GM19397 (cell line): Measurements from ENCODE around the gene RRAGC.
A peak's percentile ranks its signal among the peaks of the same experiment; 100 is the strongest.
"Not testable (repeated sequence)": the region's sequence is repeated elsewhere in the genome, so short reads cannot be mapped to it uniquely, and the experiment has no call there.

Experiments used
- ATAC-seq: cut with Tn5 transposase; IDR thresholded peaks from one replicate; pipeline ENCODE4 v1.9.1; 2021; ENCODE audit warnings: mild to moderate bottlenecking, moderate library complexity; ENCODE audit not compliant: unreplicated experiment

Gene RRAGC

GRCh38 chr1:38860454-38860795, 853 bp upstream of the RRAGC start:
- ATAC-seq, result no peak

DNA sequence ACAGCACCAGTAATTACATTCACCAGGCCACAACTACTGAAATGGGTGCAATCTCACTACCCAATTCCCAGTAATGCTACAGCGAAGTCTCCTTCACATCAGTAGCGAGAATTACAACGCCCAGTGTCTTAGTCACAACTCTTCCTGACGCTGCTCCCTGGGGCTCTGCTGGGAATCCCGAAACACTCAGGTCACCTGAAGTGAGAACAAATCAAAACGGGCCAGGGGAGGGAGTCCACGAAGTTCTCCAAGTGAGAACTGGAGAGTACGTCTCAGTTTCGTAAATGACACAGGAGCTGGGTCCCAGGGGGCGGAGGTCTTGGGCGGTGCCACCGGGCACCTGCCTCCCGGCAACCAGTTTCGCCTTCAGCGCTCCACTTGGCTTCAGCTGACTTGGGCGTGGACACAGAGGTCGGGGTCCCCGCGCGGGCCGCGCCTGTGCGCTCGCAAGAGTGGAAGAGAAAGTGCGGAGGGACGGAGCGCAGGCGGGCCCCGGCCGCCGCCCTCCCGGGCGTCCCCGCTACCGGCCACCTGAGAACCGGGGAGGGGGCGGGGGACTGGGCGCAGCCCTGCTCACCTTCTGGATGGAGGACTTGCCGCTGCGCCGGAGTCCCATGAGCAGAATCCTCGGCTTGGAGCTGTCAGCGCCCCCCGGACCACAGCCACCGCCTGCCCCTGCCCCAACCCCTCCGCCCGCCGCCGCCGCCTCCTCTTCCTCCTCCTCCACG, 575 bp downstream of the RRAGC start:
- ATAC-seq, result peak; percentile 34

- no peak for ATAC-seq
Observed at GRCh38 chr1:38852780-38853179, 6.8 kb downstream of the RRAGC start.

DNA sequence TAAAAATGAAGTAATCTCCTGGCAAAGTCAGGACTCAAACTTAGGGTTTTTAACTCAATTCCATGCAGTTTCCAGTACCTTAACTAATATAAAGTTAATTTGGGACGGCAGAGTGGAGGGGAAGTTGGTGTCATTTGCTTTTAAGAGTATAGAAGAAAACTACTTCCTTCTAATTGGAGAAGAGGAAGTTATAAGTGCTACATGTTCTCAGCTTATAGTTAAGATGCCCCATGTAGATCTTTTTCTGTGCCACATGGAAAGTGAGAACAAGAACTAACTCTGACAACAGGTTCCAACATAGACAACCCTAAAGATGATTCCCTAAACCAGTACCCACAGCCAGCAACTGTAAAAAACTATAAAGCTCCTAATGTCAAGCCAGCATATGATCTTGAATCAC, 11.5 kb downstream of the RRAGC start:
- no peak for ATAC-seq

GRCh38 chr1:38846210-38846609, 13.4 kb downstream of the RRAGC start:
- no peak for ATAC-seq

GRCh38 chr1:38845088-38845487, 14.5 kb downstream of the RRAGC start:
- ATAC-seq, result not testable (repeated sequence)

- ATAC-seq, result no peak
Observed at GRCh38 chr1:38840281-38840680, 19.3 kb downstream of the RRAGC start.

DNA sequence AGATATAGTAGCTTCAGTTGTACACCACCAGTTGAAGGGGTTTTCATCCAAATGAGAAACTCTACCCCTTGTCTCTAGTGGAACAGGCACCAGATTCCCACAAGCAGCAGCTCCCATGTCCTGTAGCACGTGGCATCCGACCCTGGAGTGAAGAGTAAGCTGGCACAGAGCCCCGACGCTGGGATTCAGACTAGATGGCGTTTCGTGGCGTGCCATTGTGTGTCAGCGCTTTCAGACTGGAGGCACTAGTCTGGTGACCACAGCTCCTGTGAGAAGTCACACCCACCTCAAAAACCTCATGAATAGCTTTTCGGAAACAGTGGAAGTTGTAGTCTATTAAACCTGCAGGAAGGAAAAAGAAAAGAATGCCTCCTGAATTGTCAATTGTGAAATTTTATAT, 20.2 kb downstream of the RRAGC start:
- ATAC-seq, result no peak

DNA sequence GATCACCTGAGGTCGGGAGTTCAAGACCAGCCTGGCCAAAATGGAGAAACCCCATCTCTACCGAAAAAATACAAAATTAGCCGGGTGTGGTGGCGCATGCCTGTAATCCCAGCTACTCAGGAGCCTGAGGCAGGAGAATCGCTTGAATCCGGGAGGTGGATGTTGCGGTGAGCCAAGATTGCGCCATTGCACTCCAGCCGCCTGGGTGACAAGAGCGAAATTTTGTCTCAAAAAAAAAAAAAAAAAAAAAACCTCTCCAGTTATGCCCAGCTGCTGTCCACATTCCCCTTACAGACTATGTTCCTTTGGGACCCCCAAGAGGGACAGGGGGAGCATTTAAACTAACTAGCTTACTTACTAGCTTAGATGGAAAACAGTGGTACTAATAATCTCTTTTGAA, 23.3 kb downstream of the RRAGC start:
- not testable (repeated sequence) for ATAC-seq

DNA sequence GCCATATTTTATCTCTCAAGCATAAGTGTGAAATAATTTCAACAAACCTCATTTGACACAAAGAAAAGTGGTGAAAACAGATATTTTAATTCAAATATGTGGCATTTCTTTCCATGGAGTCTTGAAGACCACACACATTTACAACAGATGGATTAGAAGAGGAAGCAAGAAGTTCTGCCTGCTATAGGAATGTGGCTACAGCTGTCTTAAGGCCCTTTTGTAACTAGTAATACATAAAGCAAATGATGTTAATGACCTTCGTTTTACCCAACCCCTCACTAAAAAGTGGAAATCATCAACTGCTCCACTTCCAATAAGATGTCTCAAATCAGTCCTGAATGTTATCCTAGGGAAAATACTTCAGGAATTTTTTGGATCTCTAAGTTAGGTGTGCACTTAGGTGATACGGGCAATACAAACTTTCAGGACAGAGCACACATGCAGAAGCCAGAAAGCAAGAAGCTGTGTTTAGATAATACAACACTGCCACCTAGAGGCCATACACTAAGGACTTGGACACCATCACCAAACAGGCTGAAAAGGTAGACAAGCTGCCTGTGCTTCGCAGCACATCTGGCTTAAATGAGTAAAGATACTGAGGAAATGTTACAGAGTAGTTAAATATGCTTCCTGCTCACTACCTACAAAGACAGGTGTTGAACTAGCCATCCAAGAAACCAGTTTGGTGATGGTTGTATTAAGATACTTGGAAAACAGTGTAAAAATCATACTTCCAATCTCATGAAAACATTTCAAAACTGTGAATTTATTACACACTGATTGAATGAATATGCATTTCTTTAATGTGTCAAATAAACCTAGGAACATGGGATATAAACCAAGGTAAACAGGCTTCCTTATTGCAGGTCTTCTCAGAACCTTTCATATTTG, 24.4 kb downstream of the RRAGC start:
- ATAC-seq, result no peak

DNA sequence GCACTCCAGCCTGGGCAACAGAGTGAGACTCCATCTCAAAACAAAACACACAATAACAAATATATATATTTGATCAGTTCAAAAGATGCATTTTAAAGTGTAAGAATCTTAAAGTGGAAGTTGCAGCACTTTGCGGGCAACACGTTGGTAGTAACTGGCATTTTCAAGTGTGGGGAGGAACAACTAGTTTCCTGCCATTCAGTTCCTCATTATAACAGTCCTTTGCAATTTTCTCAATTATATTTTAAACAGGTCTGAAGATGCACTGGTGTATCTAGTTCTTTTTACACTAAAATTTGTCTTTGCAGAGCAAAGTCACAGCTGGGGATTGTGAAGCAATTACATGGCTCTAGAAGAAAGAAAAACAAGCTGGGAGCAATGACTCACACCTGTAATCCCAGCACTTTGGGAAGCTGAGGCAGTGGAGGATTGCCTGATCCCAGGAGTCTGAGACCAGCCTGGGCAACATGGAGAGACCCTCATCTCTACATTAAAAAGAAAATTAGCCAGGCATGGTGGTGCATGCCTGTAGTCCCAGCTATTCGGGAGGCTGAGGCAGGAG, 25.3 kb downstream of the RRAGC start:
- no peak for ATAC-seq

DNA sequence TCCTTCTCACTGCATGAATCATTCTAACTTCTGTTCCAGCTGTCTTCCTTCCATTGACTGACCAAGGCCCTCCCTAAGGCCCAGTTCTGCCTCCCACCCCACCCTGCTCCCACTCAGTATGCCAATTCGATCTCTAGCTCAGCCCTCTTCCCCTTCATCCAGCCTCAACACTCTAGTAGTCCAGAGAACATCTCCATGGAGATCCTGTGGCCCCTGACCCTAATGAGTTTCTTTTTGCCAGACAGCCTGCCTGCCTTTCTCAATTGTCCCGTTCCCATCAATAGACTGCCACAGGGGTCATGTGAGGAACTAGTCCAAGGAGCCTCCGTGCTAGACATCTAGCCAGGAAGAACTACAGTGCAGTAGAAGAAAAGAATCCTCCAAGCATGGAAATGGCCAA, 26.4 kb downstream of the RRAGC start:
- no peak for ATAC-seq

GRCh38 chr1:38832370-38832734, 27.2 kb downstream of the RRAGC start:
- no peak for ATAC-seq

- ATAC-seq, result no peak
Observed at GRCh38 chr1:38831731-38832369, 27.7 kb downstream of the RRAGC start.

DNA sequence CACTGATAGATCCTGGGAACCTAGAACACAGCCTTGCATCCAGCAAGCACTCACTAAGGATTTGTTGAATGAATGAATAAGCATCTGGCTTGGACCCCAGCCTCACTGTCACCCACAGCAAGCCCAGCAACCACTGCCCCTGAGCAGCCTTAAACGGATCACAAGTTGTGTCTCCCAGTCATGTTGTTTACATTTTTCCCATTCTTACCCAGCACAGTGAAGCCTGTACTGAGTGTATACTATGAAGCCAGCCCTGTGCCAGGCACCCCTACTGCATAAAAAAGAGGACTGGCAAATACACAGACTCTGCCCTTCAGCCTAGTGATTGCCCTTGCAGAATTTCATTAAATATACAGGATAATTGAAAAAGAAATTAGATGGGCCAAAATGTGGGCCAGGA, 30.2 kb downstream of the RRAGC start:
- ATAC-seq, result no peak

- ATAC-seq, result no peak
Observed at GRCh38 chr1:38827318-38827717, 32.3 kb downstream of the RRAGC start.

- ATAC-seq, result no peak
Observed at GRCh38 chr1:38826886-38827285, 32.7 kb downstream of the RRAGC start.

DNA sequence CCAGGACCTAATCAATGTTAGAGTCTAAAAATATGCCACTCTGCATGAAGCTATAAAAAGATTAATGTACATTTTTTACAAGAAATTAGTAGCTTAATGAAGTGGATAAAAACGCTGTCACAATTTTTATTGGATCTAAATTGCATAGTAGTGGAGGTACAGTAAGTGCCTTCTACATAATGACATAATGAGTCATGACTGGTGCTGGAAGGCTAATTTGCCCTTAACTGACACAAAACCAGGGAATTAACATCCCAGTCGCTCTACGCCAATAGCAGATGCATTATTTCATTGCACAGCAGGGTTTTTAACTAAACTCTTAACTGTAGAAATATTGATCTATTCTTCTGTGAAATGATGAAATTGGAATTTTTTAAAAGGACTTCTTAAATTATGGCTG, 33.3 kb downstream of the RRAGC start:
- no peak for ATAC-seq

DNA sequence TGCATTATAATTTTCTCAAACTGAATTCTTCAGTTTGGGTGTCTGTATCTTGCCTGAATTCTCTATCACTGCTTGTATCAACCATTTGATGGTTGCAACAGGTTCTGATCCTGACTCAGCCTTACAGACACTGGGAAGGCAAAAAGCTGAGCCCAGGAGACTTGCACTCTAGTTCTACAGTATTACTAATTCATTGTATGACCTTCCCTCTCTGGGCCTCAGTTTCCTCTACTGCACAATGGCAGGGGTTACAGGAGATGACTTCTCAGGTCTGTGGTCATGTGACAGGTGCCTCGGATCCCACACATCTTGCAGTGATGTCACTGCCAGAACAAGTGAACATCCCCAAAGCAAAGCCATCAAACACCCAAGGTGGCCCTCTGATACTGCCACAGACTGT, 38.7 kb downstream of the RRAGC start:
- no peak for ATAC-seq

DNA sequence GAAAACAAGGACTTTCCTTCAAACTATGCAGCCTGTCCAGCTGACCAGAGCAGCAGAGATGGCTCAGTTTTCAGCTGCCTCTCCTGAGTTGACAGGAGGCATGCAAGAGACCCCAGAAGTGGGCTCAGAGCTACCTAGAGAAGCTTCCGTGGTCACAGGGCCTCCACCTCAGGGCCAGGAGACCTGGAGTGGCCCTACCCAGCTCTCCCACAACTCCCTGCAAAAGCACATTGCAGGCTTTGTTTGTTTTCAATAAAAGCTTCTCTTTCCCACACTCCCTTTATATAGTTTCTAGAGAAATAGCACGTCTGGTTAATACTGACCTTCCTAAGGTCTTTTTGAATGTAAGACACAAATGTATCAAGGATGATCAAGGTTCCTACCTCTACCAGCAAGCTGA, 40.1 kb downstream of the RRAGC start:
- no peak for ATAC-seq

DNA sequence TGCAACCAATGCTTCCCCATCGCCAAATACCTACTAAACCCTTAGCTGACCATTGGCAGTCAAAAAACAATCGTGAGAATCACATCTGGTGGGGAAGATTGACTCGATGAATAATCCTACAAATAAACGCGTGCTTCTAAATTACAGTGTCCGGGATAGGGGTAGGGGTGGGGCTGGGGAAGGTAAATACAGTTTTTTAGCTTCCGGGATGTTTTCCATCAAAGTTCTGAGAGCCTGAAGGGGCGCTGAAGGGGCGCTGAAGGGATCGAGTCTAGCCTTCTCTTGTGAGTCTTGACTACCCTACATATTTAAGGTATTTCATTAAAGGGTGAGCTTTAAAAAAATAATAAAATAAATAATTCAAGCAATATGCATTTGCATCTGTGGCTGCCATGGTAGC, 40.5 kb downstream of the RRAGC start:
- ATAC-seq, result no peak
